ENCODE results near the gene CHRNA4. TPM values are rescaled to one million over a fixed set of nuclear protein-coding genes. Genes with fewer than 3 reads are reported as not detected.

The CHRNA4 gene
- polyA plus RNA-seq, 1 of the 3 experiments (the other 2 are of a cell fraction), result not detected

DNA sequence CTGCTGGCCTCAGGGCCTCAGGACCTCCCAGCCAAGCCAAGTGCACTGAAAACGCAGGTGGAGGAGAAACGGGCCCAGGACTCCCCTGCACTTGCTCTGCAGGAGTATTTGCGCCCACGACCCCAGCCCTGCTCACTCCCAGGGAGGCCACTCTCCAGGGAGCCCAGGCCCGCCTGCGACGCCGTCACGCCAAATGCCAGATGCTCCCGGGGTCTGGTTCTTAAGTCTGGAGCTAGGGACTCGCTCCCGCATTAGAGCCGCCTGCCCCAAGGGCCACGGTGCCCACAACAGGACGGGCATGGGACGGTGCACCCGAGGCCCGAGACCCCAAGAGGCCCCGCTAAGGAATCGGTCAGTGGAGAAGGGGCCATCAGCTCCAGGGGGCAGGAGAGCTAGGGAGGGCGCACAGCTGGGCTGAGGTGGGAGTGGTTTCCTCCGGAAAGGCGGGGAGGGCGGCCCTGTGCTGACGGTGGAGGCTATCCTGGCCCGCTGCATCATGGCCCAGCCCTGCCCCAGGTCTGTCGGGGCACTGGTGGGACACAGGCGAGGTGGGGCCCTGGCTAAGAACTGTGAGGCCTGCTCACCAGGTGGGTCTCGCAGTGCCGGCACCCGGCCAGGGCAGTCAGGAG lies 44.1 kb upstream of the CHRNA4 start:
- WGBS (ENCODE audit: low lambda C conversion rate), result no CpG with 5 or more reads among the region's 31 CpGs
- H4K20me1 ChIP-seq (ENCODE audit: insufficient read depth), result no peaks in the 10 kb centered on the region
- H3K4me2 ChIP-seq, result no peak overlapping the region
- ChIA-PET POLR2A (interaction anchor here (0.6 kb wide), 1 partner anchor 185 kb away, joined by 4 read pairs; no protein-coding TSS in a partner anchor), CTCF (interaction anchor here (0.6 to 1.0 kb wide), 2 partner anchors 96 to 881 kb away, joined by 3 read pairs; no protein-coding TSS in a partner anchor)
- H3K9me2 ChIP-seq, result no peaks in the 10 kb centered on the region
- no peaks in the 10 kb centered on the region for H3K9me3 ChIP-seq
- H3K4me3 ChIP-seq (ENCODE audit: low read depth in 2 of 2, low read length in 1 of 2), result no peak overlapping the region
- no peak overlapping the region for H3K27ac ChIP-seq (ENCODE audit: low read depth in 2 of 2, low read length in 1 of 2)
- no peak overlapping the region for H3K9ac ChIP-seq
- peaks cover 10% of the 10 kb centered on the region for H3K27me3 ChIP-seq (ENCODE audit: insufficient read depth)
- no peaks in the 10 kb centered on the region for H3K79me2 ChIP-seq (ENCODE audit: insufficient read depth)
- H2AFZ ChIP-seq (ENCODE audit: low read depth), result no peak overlapping the region
- H3K36me3 ChIP-seq (replicated peaks in 1 of 2; ENCODE audit: control insufficient read depth in 1 of 2, insufficient read depth in 2 of 2, low read length in 1 of 2), result no peaks in the 10 kb centered on the region
- H3K4me1 ChIP-seq (ENCODE audit: control insufficient read depth in 1 of 2, insufficient read depth in 2 of 2, low read depth in 1 of 2, low read length in 1 of 2), result peaks cover 0 to 37% of the 10 kb centered on the region in 2 experiments; a peak in 1 of 4 replicates
- H3F3A ChIP-seq (replicated peaks; ENCODE audit: insufficient read depth), result no peaks in the 10 kb centered on the region
- TF ChIP-seq, protein P1, sequence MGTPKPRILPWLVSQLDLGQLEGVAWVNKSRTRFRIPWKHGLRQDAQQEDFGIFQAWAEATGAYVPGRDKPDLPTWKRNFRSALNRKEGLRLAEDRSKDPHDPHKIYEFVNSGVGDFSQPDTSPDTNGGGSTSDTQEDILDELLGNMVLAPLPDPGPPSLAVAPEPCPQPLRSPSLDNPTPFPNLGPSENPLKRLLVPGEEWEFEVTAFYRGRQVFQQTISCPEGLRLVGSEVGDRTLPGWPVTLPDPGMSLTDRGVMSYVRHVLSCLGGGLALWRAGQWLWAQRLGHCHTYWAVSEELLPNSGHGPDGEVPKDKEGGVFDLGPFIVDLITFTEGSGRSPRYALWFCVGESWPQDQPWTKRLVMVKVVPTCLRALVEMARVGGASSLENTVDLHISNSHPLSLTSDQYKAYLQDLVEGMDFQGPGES (IDR thresholded peaks at IDR 0.05; ENCODE audit: low read depth, low read length), result no peak
- TF ChIP-seq, protein P2, sequence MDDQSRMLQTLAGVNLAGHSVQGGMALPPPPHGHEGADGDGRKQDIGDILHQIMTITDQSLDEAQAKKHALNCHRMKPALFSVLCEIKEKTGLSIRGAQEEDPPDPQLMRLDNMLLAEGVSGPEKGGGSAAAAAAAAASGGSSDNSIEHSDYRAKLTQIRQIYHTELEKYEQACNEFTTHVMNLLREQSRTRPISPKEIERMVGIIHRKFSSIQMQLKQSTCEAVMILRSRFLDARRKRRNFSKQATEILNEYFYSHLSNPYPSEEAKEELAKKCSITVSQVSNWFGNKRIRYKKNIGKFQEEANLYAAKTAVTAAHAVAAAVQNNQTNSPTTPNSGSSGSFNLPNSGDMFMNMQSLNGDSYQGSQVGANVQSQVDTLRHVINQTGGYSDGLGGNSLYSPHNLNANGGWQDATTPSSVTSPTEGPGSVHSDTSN (IDR thresholded peaks at IDR 0.05), result no peak
- TF ChIP-seq REST (IDR thresholded peaks at IDR 0.05; ENCODE audit: low read depth, low read length) (no peak), RFX5 (IDR thresholded peaks at IDR 0.05; ENCODE audit: low read length) (no peak), FOXM1 (IDR thresholded peaks at IDR 0.05; ENCODE audit: low read depth) (no peak), TCF12 (IDR thresholded peaks at IDR 0.05) (no peak), EP300 (IDR thresholded peaks at IDR 0.05; ENCODE audit: borderline replicate concordance in 1 of 2, low read depth in 1 of 2, low read length in 1 of 2) (no peak), NFIC (IDR thresholded peaks at IDR 0.05; ENCODE audit: borderline replicate concordance) (no peak)
- TF ChIP-seq, protein P3, sequence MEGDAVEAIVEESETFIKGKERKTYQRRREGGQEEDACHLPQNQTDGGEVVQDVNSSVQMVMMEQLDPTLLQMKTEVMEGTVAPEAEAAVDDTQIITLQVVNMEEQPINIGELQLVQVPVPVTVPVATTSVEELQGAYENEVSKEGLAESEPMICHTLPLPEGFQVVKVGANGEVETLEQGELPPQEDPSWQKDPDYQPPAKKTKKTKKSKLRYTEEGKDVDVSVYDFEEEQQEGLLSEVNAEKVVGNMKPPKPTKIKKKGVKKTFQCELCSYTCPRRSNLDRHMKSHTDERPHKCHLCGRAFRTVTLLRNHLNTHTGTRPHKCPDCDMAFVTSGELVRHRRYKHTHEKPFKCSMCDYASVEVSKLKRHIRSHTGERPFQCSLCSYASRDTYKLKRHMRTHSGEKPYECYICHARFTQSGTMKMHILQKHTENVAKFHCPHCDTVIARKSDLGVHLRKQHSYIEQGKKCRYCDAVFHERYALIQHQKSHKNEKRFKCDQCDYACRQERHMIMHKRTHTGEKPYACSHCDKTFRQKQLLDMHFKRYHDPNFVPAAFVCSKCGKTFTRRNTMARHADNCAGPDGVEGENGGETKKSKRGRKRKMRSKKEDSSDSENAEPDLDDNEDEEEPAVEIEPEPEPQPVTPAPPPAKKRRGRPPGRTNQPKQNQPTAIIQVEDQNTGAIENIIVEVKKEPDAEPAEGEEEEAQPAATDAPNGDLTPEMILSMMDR (IDR thresholded peaks at IDR 0.05), result no peak
- DNase-seq, result no peak

Measured in SK-N-SH (cell line).